Measurements from ENCODE around the gene CEACAM5.

Gene CEACAM5

GRCh38 chr19:41708481-41708880, at the start of gene CEACAM5:
Gene CEACAM5 (plus strand): TSS chr19:41708626. CDS start chr19:41708732, 106 bp downstream.
- H3K4me3 ChIP-seq (ENCODE audit: low read depth, low read length), result no peak within 1 kb of the TSS
- TF ChIP-seq CTCF (conservative IDR thresholded peaks at IDR 0.05; ENCODE audit: low read depth, low read length), result no peak
- no peak for DNase-seq (ENCODE audit: low read depth)

GRCh38 chr19:41666075-41666474, 42.4 kb upstream of the CEACAM5 start:
- no peak for TF ChIP-seq CTCF (conservative IDR thresholded peaks at IDR 0.05; ENCODE audit: low read depth, low read length)
- no peak overlapping the region for H3K4me3 ChIP-seq (ENCODE audit: low read depth, low read length)
- DNase-seq (ENCODE audit: low read depth), result no peak

GRCh38 chr19:41668315-41668714, 40.1 kb upstream of the CEACAM5 start:
- no peak for DNase-seq (ENCODE audit: low read depth)
- no peak overlapping the region for H3K4me3 ChIP-seq (ENCODE audit: low read depth, low read length)
- no peak for TF ChIP-seq CTCF (conservative IDR thresholded peaks at IDR 0.05; ENCODE audit: low read depth, low read length)

GRCh38 chr19:41670755-41671154, 37.7 kb upstream of the CEACAM5 start:
- H3K4me3 ChIP-seq (ENCODE audit: low read depth, low read length), result no peak overlapping the region
- no peak for DNase-seq (ENCODE audit: low read depth)
- TF ChIP-seq CTCF (conservative IDR thresholded peaks at IDR 0.05; ENCODE audit: low read depth, low read length), result no peak

GRCh38 chr19:41671486-41671885, 36.9 kb upstream of the CEACAM5 start:
- TF ChIP-seq CTCF (conservative IDR thresholded peaks at IDR 0.05; ENCODE audit: low read depth, low read length), result no peak
- no peak overlapping the region for H3K4me3 ChIP-seq (ENCODE audit: low read depth, low read length)
- no peak for DNase-seq (ENCODE audit: low read depth)

- no peak for DNase-seq (ENCODE audit: low read depth)
- TF ChIP-seq CTCF (conservative IDR thresholded peaks at IDR 0.05; ENCODE audit: low read depth, low read length), result no peak
- H3K4me3 ChIP-seq (ENCODE audit: low read depth, low read length), result no peak overlapping the region
Measured at GRCh38 chr19:41682437-41682836, 26.0 kb upstream of the CEACAM5 start.

- DNase-seq (ENCODE audit: low read depth), result no peak
- H3K4me3 ChIP-seq (ENCODE audit: low read depth, low read length), result no peak overlapping the region
- no peak for TF ChIP-seq CTCF (conservative IDR thresholded peaks at IDR 0.05; ENCODE audit: low read depth, low read length)
Measured at GRCh38 chr19:41687419-41687818, 21.0 kb upstream of the CEACAM5 start.

All from choroid plexus epithelial cell (primary cell).